H1 (cell line): ENCODE measurements around the gene CPHXL2. TPM values are rescaled to one million over a fixed set of nuclear protein-coding genes. Genes with fewer than 3 reads are reported as not detected.

ENCODE experiments used
- ASH2L ChIP-seq: fragments of 200-600, 300-600 bp; sonication (generic); IDR thresholded peaks from one replicate; pipeline ENCODE4 v1.7.1; 2017; ENCODE audit warnings: low read length
- CBX5 ChIP-seq: fragments of 300-800, 300-1000 bp; sonication (generic); IDR thresholded peaks from 2 replicates; pipeline ENCODE4 v1.7.1; 2016; ENCODE audit warnings: antibody characterized with exemption, low read length, low read depth
- CREB1 ChIP-seq: IDR thresholded peaks from 2 replicates; pipeline ENCODE4 v1.6.1; 2012; ENCODE audit warnings: inconsistent platforms
- EZH2 ChIP-seq: fragments of 200-600 bp; sonication (generic); IDR thresholded peaks from 2 replicates; pipeline ENCODE4 v1.7.1; 2012; ENCODE audit warnings: low read depth, mild to moderate bottlenecking, moderate library complexity, low read length, inconsistent platforms; ENCODE audit not compliant: severe bottlenecking
- NANOG ChIP-seq: IDR thresholded peaks from 2 replicates; pipeline ENCODE4 v1.6.1; 2011; ENCODE audit warnings: low read length, low read depth, mild to moderate bottlenecking, inconsistent platforms; ENCODE audit not compliant: insufficient read depth, poor library complexity, severe bottlenecking
- POU5F1 ChIP-seq: IDR thresholded peaks from 2 replicates; pipeline ENCODE4 v1.6.1; 2011; ENCODE audit warnings: low read depth, mild to moderate bottlenecking, low read length, moderate library complexity
- RAD21 ChIP-seq, 2 experiments: IDR thresholded peaks in 1 of 2; conservative IDR thresholded peaks in 1 of 2; 2 replicates each; pipeline ENCODE4 v1.6.1; 2011; ENCODE audit warnings: low read depth in 2 of 2, low read length in 2 of 2, improper control_type of control experiment in 1 of 2, inconsistent platforms in 1 of 2, mild to moderate bottlenecking in 1 of 2, moderate library complexity in 1 of 2
- SP4 ChIP-seq: IDR thresholded peaks from 2 replicates; pipeline ENCODE4 v1.6.1; 2012; ENCODE audit warnings: low read length, inconsistent platforms
- polyA plus RNA-seq, 7 experiments: library from polyadenylated mRNA; depleted of rRNA in 3 of 7; stranded (reverse) in 5 of 7; unstranded in 2 of 7; fragments of >200 nt in 5 of 7; fragments of 200-250 nt in 2 of 7; gene quantifications; 1 replicate in 5 of 7; 2 replicates in 1 of 7; 4 replicates in 1 of 7; pipeline versions ENCODE4 v1.2.1 to v1.2.3, GENCODE V29; 2011 to 2013; ENCODE audit warnings: missing spikeins in 2 of 7, mixed read lengths in 2 of 7
- total RNA-seq: library from RNA; stranded (reverse); fragmentation: NEBNext Ultra II Directional; extraction: Animal tissue kit (Norgen Biotek cat#: 25700); gene quantifications from 2 replicates; pipeline ENCODE4 v1.2.1, GENCODE V29; 2021
- TF ChIP-seq, protein P1 (sequence below): fragments of 300-600 bp; sonication (generic); IDR thresholded peaks from 2 replicates; pipeline ENCODE4 v1.7.1; 2012; ENCODE audit warnings: low read length, moderate library complexity, mild to moderate bottlenecking, inconsistent platforms; ENCODE audit not compliant: insufficient replicate concordance

Gene CPHXL2
- total and polyA plus RNA-seq, 2 of the 8 experiments (the other 6 are each of a cell fraction or from before 2014, with no cell fraction given): not detected

GRCh38 chr16:75714661-75715060 is 37.9 kb upstream of the CPHXL2 start (continued):
- TF ChIP-seq, protein P1, sequence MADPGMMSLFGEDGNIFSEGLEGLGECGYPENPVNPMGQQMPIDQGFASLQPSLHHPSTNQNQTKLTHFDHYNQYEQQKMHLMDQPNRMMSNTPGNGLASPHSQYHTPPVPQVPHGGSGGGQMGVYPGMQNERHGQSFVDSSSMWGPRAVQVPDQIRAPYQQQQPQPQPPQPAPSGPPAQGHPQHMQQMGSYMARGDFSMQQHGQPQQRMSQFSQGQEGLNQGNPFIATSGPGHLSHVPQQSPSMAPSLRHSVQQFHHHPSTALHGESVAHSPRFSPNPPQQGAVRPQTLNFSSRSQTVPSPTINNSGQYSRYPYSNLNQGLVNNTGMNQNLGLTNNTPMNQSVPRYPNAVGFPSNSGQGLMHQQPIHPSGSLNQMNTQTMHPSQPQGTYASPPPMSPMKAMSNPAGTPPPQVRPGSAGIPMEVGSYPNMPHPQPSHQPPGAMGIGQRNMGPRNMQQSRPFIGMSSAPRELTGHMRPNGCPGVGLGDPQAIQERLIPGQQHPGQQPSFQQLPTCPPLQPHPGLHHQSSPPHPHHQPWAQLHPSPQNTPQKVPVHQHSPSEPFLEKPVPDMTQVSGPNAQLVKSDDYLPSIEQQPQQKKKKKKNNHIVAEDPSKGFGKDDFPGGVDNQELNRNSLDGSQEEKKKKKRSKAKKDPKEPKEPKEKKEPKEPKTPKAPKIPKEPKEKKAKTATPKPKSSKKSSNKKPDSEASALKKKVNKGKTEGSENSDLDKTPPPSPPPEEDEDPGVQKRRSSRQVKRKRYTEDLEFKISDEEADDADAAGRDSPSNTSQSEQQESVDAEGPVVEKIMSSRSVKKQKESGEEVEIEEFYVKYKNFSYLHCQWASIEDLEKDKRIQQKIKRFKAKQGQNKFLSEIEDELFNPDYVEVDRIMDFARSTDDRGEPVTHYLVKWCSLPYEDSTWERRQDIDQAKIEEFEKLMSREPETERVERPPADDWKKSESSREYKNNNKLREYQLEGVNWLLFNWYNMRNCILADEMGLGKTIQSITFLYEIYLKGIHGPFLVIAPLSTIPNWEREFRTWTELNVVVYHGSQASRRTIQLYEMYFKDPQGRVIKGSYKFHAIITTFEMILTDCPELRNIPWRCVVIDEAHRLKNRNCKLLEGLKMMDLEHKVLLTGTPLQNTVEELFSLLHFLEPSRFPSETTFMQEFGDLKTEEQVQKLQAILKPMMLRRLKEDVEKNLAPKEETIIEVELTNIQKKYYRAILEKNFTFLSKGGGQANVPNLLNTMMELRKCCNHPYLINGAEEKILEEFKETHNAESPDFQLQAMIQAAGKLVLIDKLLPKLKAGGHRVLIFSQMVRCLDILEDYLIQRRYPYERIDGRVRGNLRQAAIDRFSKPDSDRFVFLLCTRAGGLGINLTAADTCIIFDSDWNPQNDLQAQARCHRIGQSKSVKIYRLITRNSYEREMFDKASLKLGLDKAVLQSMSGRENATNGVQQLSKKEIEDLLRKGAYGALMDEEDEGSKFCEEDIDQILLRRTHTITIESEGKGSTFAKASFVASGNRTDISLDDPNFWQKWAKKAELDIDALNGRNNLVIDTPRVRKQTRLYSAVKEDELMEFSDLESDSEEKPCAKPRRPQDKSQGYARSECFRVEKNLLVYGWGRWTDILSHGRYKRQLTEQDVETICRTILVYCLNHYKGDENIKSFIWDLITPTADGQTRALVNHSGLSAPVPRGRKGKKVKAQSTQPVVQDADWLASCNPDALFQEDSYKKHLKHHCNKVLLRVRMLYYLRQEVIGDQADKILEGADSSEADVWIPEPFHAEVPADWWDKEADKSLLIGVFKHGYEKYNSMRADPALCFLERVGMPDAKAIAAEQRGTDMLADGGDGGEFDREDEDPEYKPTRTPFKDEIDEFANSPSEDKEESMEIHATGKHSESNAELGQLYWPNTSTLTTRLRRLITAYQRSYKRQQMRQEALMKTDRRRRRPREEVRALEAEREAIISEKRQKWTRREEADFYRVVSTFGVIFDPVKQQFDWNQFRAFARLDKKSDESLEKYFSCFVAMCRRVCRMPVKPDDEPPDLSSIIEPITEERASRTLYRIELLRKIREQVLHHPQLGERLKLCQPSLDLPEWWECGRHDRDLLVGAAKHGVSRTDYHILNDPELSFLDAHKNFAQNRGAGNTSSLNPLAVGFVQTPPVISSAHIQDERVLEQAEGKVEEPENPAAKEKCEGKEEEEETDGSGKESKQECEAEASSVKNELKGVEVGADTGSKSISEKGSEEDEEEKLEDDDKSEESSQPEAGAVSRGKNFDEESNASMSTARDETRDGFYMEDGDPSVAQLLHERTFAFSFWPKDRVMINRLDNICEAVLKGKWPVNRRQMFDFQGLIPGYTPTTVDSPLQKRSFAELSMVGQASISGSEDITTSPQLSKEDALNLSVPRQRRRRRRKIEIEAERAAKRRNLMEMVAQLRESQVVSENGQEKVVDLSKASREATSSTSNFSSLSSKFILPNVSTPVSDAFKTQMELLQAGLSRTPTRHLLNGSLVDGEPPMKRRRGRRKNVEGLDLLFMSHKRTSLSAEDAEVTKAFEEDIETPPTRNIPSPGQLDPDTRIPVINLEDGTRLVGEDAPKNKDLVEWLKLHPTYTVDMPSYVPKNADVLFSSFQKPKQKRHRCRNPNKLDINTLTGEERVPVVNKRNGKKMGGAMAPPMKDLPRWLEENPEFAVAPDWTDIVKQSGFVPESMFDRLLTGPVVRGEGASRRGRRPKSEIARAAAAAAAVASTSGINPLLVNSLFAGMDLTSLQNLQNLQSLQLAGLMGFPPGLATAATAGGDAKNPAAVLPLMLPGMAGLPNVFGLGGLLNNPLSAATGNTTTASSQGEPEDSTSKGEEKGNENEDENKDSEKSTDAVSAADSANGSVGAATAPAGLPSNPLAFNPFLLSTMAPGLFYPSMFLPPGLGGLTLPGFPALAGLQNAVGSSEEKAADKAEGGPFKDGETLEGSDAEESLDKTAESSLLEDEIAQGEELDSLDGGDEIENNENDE: no peak
- TF ChIP-seq NANOG: no peak
- no peak for TF ChIP-seq EZH2
- TF ChIP-seq SP4: no peak
- TF ChIP-seq CREB1: no peak
- no peak for TF ChIP-seq POU5F1
- TF ChIP-seq ASH2L: no peak
- no peak for TF ChIP-seq CBX5
- no peak for TF ChIP-seq RAD21 (IDR thresholded peaks at IDR 0.05 in 1 of 2, conservative IDR thresholded peaks at IDR 0.05 in 1 of 2; ENCODE audit: low read depth in 2 of 2, low read length in 2 of 2)
